ENCODE data around the gene CCL2. TPM values are rescaled to one million over a fixed set of nuclear protein-coding genes. Genes with fewer than 3 reads are reported as not detected.

Gene CCL2
- total RNA-seq, 1 experiment from 2014 or later: 1.4 TPM

DNA sequence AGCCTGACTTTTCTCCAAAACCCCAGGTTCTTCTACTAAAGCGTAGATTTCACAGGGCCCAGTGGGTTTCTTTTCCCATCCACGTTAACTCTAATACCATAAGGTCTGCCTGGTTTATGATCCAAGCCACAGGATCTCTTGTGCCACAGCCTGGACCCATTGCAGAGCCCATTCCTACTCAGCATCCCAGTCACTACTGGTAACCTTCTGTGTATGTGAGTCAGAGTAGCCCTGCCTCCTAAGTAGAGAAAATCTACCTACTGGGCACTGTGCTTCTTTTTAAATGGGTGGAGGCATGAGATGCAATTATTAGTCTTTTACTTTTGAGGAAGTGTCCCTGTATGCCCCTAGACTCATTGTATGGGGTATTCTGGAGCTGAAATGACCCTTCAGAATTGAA is 43.9 kb downstream of the CCL2 start:
- no peak for DNase-seq
- Histone ChIP-seq H2BK12ac (ENCODE audit: insufficient read length, low read depth, low read length) (no peak overlapping the region), H3K9ac (ENCODE audit: extremely low read depth, insufficient read length, low read length) (no peak overlapping the region), H3K23me2 (ENCODE audit: insufficient read length, low read depth, low read length, poor library complexity, severe bottlenecking) (no peaks in the 10 kb centered on the region), H4K8ac (replicated peaks; ENCODE audit: insufficient read length, low read depth, low read length) (no peak overlapping the region), H3K56ac (ENCODE audit: insufficient read length, low read depth, low read length) (no peak overlapping the region), H2BK15ac (ENCODE audit: low read depth, low read length) (no peak overlapping the region), H3K18ac (ENCODE audit: insufficient read length, low read depth, low read length) (no peak overlapping the region), H2BK20ac (ENCODE audit: low read depth, low read length, poor library complexity, severe bottlenecking) (no peak overlapping the region), H3K23ac (ENCODE audit: insufficient read length, low read depth, low read length) (no peak overlapping the region), H3K4me2 (ENCODE audit: insufficient read depth, insufficient read length, low read length) (no peak overlapping the region), H4K5ac (ENCODE audit: insufficient read length, low read depth, low read length) (no peak overlapping the region), H3K27ac (ENCODE audit: insufficient read length, low read depth, low read length) (no peak overlapping the region), H3K9me3 (ENCODE audit: control insufficient read depth, low read depth, low read length) (no peaks in the 10 kb centered on the region), H3K27me3 (ENCODE audit: insufficient read depth, low read length) (no peaks in the 10 kb centered on the region; the same call in 1 of the 2 replicates), H2AFZ (ENCODE audit: low read length) (no peak overlapping the region), H3K79me2 (ENCODE audit: insufficient read depth, low read length) (no peaks in the 10 kb centered on the region), H3T11ph (ENCODE audit: low read length) (no peak overlapping the region), H2BK120ac (ENCODE audit: low read depth, low read length, poor library complexity, severe bottlenecking) (no peak overlapping the region), H2BK5ac (ENCODE audit: insufficient read length, low read length) (no peak overlapping the region), H4K91ac (ENCODE audit: insufficient read length, low read depth, low read length) (no peak overlapping the region), H3K4ac (ENCODE audit: low read depth, low read length) (no peak overlapping the region), H3K14ac (ENCODE audit: insufficient read depth, low read length) (no peak overlapping the region), H4K20me1 (ENCODE audit: control insufficient read depth, insufficient read depth, insufficient read length) (no peaks in the 10 kb centered on the region), H3K4me1 (ENCODE audit: insufficient read depth, low read length) (no peaks in the 10 kb centered on the region), H3K79me1 (ENCODE audit: insufficient read depth, low read depth, low read length, poor library complexity, severe bottlenecking) (no peaks in the 10 kb centered on the region), H2AK5ac (ENCODE audit: insufficient read length, low read length) (no peak overlapping the region)
- TF ChIP-seq, protein P1, sequence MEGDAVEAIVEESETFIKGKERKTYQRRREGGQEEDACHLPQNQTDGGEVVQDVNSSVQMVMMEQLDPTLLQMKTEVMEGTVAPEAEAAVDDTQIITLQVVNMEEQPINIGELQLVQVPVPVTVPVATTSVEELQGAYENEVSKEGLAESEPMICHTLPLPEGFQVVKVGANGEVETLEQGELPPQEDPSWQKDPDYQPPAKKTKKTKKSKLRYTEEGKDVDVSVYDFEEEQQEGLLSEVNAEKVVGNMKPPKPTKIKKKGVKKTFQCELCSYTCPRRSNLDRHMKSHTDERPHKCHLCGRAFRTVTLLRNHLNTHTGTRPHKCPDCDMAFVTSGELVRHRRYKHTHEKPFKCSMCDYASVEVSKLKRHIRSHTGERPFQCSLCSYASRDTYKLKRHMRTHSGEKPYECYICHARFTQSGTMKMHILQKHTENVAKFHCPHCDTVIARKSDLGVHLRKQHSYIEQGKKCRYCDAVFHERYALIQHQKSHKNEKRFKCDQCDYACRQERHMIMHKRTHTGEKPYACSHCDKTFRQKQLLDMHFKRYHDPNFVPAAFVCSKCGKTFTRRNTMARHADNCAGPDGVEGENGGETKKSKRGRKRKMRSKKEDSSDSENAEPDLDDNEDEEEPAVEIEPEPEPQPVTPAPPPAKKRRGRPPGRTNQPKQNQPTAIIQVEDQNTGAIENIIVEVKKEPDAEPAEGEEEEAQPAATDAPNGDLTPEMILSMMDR (conservative IDR thresholded peaks at IDR 0.05): no peak
- no CpG with 5 or more reads among the region's 2 CpGs for WGBS (ENCODE audit: extremely low coverage, insufficient read length, low lambda C conversion rate)
- Mint-ChIP-seq H3K4me3 (no peak overlapping the region), H3K27me3 (ENCODE audit: low read depth) (peaks cover 18% of the 10 kb centered on the region), H3K36me3 (ENCODE audit: insufficient read depth in 1 of 3, low read depth in 3 of 3) (no peaks in the 10 kb centered on the region), H3K4me1 (peaks cover 6% of the 10 kb centered on the region in 2 experiments), H3K27ac (no peak overlapping the region), H3K9me3 (no peaks in the 10 kb centered on the region)
